ENCODE results near the gene SMOC2. TPM values are rescaled to one million over a fixed set of nuclear protein-coding genes. Genes with fewer than 3 reads are reported as not detected.

Gene SMOC2
- total RNA-seq, 4 donors from 2014 or later: 30.5 to 52.4 (median 37.9) TPM

GRCh38 chr6:168575346-168576098, 134.5 kb downstream of the SMOC2 start:
- TF ChIP-seq CTCF (IDR thresholded peaks at IDR 0.05; ENCODE audit: low read depth): no peak

- no peak for TF ChIP-seq CTCF (IDR thresholded peaks at IDR 0.05; ENCODE audit: low read depth)
Measured at GRCh38 chr6:168576388-168576787, 135.4 kb downstream of the SMOC2 start.

GRCh38 chr6:168577496-168577895, 136.5 kb downstream of the SMOC2 start:
- TF ChIP-seq CTCF (IDR thresholded peaks at IDR 0.05; ENCODE audit: low read depth): no peak

- TF ChIP-seq CTCF (IDR thresholded peaks at IDR 0.05; ENCODE audit: low read depth): no peak
Measured at GRCh38 chr6:168578036-168578435, 137.1 kb downstream of the SMOC2 start.

GRCh38 chr6:168581236-168581635, 140.3 kb downstream of the SMOC2 start:
- TF ChIP-seq CTCF (IDR thresholded peaks at IDR 0.05; ENCODE audit: low read depth): no peak

GRCh38 chr6:168581706-168582105, 140.7 kb downstream of the SMOC2 start:
- no peak for TF ChIP-seq CTCF (IDR thresholded peaks at IDR 0.05; ENCODE audit: low read depth)

GRCh38 chr6:168582571-168582981, 141.6 kb downstream of the SMOC2 start:
- TF ChIP-seq CTCF (IDR thresholded peaks at IDR 0.05; ENCODE audit: low read depth): no peak
